Urothelium cell line (cell line): ENCODE data around the gene PBXIP1.

Source experiments
- DNase-seq: peaks from one replicate; pipeline ENCODE4 v3.0.0; 2011; ENCODE audit warnings: low spot score, mixed read lengths
- FAIRE-seq: peaks from 2 replicates; lab custom pipeline; 2011; peaks lifted over from hg19 to GRCh38; lab: Jason Lieb, UNC

The PBXIP1 gene

GRCh38 chr1:154959426-154959780 is 3.5 kb upstream of the PBXIP1 start:
- DNase-seq = no peak
- FAIRE-seq = no peak

- no peak for FAIRE-seq
- DNase-seq = no peak
These were observed 3.0 kb upstream of the PBXIP1 start for GRCh38 chr1:154958681-154959425.

DNA sequence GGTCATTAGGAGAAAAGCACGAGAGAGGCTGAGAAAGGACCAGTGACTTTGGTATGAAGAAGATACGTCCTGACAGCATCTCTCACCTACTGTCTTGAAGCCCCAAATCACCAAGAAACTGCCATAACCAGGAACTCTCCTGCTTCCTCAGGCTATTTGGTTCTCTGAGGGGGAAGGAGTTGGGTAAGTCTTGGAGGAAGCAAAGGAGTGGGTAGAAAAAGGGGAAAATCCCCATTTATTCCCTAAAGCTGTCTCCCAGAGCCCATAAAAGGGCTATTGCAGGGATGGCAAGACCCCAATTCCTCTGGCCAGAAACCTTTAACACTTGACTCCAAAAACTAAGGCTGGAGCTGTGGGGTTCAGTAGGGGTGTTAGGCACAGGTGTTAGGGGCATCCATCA is 2.1 kb upstream of the PBXIP1 start:
- DNase-seq (no peak), FAIRE-seq (no peak)

GRCh38 chr1:154957091-154957657 is 1.3 kb upstream of the PBXIP1 start:
- FAIRE-seq = no peak

GRCh38 chr1:154956544-154956941 is 644 bp upstream of the PBXIP1 start:
- DNase-seq (no peak), FAIRE-seq (no peak)

More at GRCh38 chr1:154957091-154957657, 1.3 kb upstream of the PBXIP1 start:
- DNase-seq = no peak

DNA sequence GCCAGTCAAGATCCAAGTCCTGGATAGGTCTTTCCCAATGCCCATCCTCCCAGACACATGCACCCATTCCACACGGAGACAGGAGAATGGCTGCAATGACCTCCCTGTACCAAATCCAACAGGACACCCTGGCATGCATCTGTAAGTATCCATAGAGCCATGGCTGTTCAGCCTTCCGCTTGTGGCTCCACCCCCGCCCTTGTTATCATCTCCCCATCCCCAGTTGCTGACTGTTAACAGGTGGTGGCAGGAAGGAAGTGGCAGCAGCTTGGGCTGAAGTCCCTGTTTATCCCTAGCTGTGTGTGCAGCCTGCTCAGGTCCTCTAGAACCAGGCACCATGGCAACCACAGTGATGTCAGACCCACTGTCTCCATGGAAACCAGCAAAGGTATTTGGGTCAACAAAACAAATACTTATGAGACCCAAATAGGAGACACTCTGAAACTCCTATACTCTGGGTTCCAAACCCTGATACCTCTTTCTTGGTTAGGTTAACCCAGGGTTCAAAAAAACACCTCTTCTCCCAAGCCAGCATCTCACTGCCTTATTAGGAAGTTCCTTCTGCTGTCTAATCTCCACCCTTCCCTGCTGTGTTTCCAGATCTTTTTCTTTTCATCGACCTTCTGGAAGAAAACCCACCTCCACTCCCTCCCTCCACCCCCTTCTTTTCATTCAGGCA is 721 bp downstream of the PBXIP1 start:
- DNase-seq (peak; percentile 51), FAIRE-seq (no peak)

- FAIRE-seq (no peak), DNase-seq (no peak)
These were observed 1.4 kb downstream of the PBXIP1 start for GRCh38 chr1:154954541-154954940.

GRCh38 chr1:154953611-154954038 is 2.3 kb downstream of the PBXIP1 start:
- FAIRE-seq (no peak), DNase-seq (no peak)

DNA sequence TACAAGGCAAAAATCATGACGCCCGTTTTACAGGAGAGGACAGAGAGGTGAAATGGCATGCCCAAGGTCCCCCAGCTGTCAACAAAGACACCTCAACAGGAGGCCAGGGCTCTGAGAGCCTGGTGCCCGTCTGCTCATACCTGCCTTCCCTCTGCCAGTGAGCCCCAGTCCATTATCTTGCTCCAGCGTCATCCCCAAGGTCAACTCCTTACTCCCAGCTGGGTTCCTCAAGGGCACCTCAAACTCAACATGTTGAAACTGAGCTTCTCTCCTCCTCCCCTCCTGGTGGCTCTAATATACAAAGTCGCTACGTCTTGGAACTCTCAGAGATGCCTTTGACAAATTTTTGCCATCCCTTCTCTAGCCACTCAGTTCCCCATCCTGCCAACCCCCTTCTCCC is 3.2 kb downstream of the PBXIP1 start:
- no peak for FAIRE-seq
- no peak for DNase-seq

- DNase-seq (no peak), FAIRE-seq (no peak)
These were observed 3.8 kb downstream of the PBXIP1 start for GRCh38 chr1:154951901-154952657.

DNA sequence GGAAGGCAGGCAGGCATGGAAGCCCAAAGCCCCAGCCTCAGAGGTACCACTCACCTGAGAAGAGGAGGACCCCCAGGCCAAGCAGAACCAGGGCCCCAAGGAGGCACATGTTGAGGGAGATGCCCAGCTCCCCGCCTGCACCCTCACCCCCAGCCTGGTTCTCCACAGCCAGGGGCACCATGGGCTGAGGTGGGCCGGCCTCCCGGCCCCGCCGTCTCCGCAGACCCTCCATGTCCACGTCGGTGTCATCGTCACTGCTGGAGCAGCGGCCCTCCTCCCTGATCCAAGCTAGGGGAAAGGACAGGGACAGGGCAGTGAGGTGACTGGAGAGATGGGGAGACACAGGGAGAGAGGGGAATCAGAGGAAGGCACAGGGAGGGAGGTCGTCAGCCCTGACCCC is 7.8 kb downstream of the PBXIP1 start:
- no peak for FAIRE-seq
- no peak for DNase-seq

DNA sequence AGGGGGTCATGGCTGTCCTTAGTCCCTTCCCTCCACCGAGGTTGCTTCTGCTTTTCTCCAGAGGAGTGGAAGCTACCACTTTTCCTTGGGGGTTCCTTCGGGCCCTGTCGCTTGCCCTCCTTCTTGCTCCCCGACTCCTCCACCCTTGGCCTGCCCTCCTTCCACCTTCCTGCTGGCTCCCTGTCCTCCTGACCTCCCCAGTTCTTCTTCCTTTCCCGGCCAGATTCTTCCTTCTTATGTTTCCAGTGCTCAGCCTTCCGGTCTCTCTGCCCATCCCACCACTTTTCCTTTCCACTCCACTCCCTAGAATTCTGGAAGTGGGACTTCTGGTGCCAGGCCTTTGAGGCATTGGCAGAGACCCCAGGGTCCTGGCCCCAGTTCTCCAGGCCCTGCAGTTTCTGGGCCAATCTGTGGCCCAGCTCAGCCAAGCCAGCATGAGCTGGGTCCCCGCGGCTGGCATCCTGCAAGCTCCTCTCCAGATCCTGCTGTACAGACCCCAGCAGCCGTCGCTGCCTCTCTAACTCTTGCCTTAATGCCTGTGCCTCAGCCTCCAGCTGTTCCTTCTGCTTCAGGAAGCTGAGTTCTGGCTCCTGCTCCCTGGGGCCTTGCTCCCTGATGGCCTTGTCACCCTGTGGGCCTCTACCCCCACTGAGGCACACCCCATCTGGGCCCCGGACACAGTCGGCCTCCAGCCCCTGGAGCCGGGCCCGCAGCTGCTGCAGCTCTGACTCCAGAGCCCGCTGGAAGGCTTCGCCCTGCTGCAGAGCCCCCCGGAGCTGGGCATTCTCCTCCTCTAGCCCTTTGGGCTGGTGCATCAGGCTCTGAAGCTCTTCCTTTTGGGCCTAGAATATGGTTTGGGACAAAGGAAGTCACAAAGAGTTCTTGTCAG is 9.7 kb downstream of the PBXIP1 start:
- no peak for FAIRE-seq

GRCh38 chr1:154945160-154945961 is 10.5 kb downstream of the PBXIP1 start:
- FAIRE-seq (no peak), DNase-seq (no peak)

More for the DNA sequence above, 9.7 kb downstream of the PBXIP1 start:
- no peak for DNase-seq

DNA sequence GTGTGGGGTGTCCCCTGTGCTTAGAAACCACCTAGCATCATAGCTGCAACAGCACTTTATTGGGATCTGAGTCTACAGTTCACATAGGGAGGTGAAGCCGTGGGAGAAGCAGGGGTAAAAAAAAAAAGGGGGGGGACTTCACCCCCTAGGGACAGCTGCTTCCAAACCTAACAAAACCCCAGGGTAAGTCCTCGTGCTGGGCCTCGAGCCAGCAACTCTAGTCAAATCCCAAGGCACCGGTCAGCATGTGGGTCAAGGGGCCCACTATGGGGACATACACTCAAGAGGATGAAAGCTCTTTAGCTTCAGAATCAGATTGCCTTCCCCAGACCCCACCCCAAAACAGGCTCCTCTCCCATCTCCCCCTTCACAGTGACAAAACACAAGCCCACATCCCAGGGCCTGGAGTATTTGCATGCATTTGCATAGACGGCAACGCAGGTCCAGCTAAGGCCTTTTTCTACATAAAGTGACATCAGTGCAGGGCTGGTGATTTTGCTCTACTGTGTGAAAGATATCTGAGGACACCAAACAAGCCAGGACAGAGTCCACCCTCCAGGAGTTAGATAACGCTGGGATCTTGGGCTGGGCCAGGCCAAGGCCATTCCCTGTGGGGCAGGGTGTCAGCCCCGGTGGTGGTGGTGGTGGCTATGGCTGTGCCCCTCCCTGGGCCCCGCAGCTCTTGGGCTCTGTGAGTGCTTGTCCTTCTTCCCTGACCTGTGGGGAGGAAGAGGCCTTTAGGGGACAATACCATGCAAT is 11.3 kb downstream of the PBXIP1 start:
- no peak for DNase-seq
- FAIRE-seq = no peak

GRCh38 chr1:154943649-154944400 is 12.1 kb downstream of the PBXIP1 start:
- DNase-seq (peak; percentile 66), FAIRE-seq (no peak)

DNA sequence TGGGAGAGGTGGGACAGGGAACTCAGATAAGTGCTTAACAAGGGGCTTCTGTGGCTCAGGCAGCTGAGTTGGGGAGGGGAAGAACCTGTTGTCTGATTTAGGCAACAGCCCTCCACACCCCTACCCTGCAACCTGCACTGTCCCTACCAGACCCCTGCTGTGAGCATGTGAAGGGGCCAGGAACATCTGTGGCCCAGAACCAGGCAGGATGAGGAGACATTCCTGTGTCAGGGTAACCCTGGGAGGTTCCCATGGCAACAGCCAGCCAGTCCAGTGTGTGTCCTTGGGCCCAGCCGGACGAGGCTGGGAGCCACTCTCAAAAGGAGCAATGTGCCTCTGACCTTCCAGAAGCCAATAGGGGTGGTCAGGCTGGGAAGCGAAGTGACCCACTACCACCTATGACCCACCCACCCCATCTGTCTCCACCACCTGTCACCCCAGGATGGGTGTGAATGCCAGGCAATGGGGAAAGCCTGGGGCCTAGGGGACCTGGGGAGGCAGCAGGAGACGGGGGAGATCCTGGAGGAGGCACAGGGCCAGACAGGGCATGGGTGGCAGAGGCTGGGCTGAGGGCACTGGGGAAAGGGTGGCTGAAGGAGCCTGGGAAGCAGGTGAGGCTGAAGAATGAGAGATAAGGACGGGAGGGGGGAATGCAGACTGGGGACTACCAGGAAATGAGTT is 14.4 kb downstream of the PBXIP1 start:
- FAIRE-seq = no peak
- DNase-seq = no peak

DNA sequence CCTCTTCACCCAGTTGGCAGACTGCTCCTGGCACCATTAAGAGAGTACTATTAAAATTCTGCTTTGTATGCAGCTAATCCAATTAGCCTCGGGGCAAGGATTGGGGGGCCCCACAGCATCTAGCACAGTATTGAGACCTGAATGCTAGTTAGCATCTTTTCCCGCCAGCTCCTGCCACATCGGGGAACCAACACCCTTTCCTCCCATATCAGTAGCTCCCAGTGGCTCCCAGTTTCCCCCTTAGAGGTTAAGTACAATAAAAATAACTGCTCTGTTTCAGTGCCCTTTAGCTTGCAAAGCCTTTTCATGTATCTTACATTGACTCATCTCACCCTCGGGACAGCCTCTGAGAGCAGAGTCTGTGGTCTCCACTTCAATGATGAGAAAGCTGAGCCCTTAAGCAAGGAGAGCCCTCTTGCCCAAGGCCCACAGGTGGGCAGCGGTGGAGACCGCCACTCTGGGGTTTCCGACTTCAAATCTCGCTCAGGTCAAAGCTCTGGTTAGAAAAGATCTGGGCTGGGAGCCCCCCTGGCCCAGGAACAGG is 15.2 kb downstream of the PBXIP1 start:
- DNase-seq (no peak), FAIRE-seq (no peak)
